Measurements from ENCODE around the gene PAM16.
A peak's percentile ranks its signal among the peaks of the same experiment; 100 is the strongest.

The PAM16 gene

DNA sequence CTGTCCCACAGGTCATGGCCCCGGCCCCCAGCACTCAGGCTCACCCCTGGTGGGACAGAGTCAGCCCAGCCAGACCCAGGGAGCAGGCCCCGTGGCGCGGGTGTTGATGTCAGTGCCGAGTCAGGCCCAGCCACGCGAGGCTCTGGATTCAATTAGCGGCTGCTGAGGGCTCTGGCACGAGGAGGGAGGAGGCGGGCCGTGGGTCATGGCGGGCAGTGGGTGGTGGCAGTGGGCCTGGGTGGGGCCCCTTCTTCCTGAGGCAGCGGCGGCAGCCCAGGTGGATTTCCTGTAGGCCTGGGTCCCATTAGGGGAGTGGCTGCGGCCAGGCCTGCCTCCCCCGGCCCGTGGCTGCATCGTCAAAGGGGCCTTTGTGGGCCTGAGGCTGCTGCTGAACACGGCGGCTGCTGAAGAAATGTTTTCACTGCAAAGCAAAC lies 33.4 kb upstream of the PAM16 start:
- H3K4me3 ChIP-seq (ENCODE audit: low read depth, low read length): no peak overlapping the region
- no peak for DNase-seq (ENCODE audit: low read depth)

DNA sequence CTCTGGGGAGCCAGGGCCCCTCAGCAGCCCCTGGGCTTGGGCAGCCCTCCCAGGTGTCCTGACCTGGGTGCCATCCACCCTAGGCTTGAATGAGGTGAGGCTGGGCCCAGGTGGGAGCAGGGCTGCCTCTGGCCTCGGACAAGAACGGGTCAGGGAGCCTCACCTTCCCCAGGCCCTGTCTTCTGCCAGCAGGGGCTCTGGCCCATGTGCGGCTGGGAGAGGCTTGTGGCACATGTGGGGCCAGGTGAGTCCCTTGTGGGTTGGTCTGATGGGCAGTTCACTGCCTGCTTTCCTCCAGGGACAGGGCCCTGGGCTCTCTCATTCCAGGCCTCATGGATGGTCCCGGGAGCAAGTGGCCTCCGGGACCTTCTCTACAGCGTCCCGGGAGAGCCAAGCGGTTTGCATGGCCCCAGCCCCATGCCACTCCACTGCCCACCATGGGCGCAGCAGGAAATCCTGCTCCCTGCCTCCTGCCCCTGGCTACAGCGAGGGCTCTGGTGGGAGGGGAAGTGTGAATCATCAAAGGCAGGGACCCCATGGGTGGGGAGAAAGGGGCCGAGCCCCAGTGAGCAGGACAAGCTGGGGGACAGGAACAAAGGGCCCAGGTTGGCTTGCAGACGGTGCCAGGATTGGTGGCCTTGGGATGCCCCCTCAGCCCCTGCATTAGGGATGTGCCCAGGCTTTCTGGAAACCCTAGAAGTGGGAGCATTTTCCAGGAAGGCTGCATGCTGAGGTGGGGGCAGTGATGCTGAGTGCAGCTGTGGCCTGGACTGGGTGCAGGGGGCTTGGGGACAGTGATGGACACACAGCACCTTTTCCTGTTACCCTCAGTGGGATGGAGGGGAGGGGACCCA lies 32.7 kb upstream of the PAM16 start:
- DNase-seq (ENCODE audit: low read depth): no peak
- H3K4me3 ChIP-seq (ENCODE audit: low read depth, low read length): no peak overlapping the region

DNA sequence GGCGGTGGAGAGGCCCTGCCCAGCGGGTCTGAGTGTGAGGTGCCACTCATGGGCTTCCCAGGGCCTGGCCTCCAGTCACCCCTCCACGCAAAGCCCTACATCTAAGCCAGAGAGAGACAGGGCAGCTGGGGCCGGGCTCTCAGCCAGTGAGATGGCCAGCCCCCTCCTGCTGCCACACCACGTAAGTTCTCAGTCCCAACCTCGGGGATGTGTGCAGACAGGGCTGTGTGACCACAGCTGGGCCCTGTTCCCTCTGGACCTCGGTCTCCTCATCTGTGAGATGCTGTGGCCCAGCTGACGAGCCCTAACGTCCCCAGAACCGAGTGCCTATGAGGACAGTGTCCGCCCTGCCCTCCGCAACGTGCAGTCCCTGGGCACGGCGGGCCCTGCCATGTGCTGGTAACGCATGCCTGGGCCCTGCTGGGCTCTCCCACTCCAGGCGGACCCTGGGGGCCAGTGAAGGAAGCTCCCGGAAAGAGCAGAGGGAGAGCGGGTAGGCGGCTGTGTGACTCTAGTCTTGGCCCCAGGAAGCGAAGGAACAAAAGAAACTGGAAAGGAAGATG lies 31.8 kb upstream of the PAM16 start:
- H3K4me3 ChIP-seq (ENCODE audit: low read depth, low read length): no peak overlapping the region
- no peak for DNase-seq (ENCODE audit: low read depth)

DNA sequence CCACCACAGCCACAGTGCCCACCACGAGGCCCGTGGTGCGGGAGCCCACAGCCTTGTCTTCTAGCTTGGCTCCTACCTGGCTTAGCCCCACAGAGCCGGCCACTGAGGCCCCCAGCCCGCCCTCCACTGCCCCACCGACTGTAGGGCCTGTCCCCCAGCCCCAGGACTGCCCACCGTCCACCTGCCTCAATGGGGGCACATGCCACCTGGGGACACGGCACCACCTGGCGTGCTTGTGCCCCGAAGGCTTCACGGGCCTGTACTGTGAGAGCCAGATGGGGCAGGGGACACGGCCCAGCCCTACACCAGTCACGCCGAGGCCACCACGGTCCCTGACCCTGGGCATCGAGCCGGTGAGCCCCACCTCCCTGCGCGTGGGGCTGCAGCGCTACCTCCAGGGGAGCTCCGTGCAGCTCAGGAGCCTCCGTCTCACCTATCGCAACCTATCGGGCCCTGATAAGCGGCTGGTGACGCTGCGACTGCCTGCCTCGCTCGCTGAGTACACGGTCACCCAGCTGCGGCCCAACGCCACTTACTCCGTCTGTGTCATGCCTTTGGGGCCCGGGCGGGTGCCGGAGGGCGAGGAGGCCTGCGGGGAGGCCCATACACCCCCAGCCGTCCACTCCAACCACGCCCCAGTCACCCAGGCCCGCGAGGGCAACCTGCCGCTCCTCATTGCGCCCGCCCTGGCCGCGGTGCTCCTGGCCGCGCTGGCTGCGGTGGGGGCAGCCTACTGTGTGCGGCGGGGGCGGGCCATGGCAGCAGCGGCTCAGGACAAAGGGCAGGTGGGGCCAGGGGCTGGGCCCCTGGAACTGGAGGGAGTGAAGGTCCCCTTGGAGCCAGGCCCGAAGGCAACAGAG lies 31.0 kb upstream of the PAM16 start:
- H3K4me3 ChIP-seq (ENCODE audit: low read depth, low read length): no peak overlapping the region
- no peak for DNase-seq (ENCODE audit: low read depth)

DNA sequence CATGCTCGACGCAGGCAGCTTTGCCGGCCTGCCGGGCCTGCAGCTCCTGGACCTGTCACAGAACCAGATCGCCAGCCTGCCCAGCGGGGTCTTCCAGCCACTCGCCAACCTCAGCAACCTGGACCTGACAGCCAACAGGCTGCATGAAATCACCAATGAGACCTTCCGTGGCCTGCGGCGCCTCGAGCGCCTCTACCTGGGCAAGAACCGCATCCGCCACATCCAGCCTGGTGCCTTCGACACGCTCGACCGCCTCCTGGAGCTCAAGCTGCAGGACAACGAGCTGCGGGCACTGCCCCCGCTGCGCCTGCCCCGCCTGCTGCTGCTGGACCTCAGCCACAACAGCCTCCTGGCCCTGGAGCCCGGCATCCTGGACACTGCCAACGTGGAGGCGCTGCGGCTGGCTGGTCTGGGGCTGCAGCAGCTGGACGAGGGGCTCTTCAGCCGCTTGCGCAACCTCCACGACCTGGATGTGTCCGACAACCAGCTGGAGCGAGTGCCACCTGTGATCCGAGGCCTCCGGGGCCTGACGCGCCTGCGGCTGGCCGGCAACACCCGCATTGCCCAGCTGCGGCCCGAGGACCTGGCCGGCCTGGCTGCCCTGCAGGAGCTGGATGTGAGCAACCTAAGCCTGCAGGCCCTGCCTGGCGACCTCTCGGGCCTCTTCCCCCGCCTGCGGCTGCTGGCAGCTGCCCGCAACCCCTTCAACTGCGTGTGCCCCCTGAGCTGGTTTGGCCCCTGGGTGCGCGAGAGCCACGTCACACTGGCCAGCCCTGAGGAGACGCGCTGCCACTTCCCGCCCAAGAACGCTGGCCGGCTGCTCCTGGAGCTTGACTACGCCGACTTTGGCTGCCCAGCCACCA lies 30.2 kb upstream of the PAM16 start:
- no peak for DNase-seq (ENCODE audit: low read depth)
- H3K4me3 ChIP-seq (ENCODE audit: low read depth, low read length): no peak overlapping the region

DNA sequence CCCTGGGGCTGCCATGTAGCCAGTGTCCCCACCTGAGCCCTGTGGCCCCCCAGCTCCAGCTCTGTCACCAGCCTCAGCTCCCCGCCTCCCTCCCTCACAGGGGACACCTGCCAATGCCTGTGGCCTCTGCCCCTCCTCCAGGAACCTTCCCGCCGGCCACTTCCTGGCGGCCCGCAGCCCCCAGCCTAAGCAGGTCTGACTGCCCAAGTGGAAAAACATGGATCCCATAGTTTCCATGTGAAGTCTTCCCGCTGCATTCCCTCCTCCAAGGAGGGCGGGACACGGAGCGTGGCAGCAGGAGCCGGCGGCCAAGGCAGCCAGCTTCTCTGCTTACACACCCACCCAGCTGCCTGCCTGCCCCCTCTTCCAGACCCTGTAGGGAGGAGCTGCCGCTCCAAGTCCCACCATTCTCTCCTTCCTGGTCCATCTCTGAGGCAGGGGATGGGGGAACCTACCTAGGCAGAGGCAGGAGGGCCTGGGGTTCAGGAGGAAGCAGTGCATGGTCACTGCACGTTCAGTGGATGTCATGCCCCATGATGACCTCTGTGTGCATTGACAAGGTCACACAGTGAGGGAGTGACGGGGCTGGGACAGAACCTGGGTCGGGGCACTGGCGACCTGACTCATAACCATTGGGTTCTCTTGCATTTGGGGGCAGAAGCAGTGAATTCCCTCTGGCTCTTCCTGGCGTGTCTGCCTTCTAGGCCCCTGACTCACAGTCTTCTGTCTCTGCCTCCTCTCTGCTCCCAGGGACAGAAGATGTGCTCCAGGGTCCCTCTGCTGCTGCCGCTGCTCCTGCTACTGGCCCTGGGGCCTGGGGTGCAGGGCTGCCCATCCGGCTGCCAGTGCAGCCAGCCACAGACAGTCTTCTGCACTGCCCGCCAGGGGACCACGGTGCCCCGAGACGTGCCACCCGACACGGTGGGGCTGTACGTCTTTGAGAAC lies 29.3 kb upstream of the PAM16 start:
- no peak overlapping the region for H3K4me3 ChIP-seq (ENCODE audit: low read depth, low read length)
- DNase-seq (ENCODE audit: low read depth): no peak

DNA sequence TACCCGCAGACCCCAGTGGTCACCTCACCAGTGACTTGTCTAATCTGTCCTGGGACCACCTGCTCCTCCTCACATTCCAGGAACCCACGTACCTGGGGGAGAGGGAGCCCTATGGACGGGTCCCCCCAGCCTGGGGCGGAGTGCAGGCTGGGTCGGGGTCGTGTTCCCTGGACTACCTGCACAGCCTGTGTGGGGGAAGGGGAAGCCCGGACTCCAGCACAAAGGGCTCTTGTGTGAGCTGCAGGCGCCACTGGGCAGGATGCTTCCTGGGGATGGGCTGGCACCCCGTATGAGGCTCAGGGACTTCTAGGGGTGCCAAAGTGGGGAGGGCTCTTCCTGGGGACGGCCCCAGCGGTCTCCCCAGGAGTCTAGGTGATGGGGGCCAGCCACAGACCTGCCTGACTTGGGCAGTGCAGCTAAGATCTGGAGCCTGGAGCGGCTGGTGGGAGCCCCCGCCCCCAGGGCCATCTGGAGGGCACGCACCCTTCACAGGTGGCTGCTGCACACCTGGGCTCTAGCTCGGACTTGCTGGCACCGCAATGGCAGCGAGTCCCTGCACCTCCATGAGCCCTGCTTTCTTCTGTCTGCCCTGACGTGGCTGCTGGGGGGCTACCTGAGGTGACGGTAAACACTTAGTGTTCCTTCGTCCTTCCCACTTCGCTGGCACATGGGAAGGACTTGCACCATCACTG lies 28.0 kb upstream of the PAM16 start:
- DNase-seq (ENCODE audit: low read depth): no peak
- no peak overlapping the region for H3K4me3 ChIP-seq (ENCODE audit: low read depth, low read length)

DNA sequence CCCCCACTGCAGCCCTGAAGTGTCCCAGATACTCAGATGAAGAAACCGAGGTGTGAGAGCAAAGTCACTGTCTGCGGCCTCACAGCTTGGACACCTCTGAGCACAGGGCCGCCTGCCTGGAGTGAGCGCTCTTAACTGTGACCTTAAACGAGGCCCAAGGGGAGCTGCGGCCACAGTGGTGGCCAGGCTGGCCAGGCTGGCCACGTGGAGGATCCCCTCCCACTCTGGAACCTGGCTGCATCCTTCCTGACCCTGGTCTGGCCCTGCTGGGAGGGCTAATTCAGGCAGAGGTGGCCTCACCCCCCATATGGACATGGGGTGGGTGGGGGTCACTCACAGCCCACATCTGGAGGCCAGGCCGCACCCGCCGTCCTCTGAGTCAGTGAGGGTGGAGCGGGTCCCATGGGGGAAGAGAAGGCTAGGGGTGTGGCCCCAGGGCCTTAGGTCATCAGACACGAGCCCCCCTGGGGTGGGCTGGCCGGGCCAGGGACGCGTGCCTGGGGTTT lies 27.1 kb upstream of the PAM16 start:
- DNase-seq (ENCODE audit: low read depth): no peak
- H3K4me3 ChIP-seq (ENCODE audit: low read depth, low read length): no peak overlapping the region

DNA sequence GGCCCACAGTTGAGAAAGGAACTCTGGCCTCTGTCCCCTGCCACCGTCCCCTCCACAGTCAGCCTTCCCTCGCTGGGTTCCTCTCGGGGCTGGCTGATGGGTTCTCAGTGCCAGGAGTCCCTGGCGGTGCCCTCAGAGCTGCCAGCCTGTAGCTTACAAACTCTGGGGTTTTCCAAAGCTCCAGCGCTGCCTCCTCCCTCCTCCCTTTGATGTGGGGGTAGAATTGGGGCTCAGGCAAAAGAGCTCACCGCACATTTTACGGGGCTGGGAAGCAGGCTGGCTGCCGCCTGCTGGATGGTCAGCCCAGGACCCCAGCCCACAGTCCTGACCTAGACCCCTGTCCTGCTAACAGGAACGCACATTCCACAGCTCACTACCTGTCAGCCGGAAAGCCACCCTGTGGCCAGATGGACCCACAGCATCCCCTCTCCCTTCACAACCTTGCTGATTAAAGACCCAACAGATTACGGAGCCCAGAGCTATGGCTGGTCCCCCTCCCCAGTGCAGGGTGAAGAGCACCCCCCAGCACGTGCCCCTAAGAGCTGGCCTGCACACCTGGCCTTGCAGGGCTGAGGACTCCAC lies 26.5 kb upstream of the PAM16 start:
- no peak overlapping the region for H3K4me3 ChIP-seq (ENCODE audit: low read depth, low read length)
- no peak for DNase-seq (ENCODE audit: low read depth)

DNA sequence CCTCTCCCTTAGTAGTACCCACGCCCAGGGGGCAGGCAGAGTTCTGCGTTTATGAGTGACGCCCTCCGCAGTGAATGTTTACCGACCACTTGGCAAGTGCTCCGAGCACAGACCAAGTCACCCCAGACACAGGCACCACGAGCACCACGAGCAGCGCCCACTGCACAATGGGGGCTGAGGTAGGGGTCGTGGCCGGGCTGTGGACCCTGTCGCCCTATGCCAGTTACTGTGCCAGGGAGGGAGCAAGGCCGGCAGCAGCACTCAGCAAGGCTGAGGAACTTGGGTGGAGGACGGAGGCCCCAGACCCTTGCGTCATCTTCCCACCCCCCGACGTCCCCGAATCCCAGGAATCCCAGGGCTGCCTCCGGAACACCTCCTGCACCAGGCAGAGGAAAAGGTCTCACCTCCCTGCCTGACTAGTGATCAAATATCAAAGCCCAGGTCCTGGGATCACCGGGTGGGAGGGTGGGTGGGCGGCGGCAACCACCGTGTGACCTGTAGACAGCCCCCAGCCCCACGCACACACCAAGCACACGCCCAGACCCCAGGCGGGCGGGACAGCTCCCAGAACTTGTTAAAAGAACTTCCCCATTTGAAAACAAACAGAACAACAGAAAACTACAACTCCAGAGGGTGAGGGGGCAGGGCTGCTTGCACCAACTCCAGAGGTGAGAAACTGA lies 25.9 kb upstream of the PAM16 start:
- no peak for DNase-seq (ENCODE audit: low read depth)
- H3K4me3 ChIP-seq (ENCODE audit: low read depth, low read length): no peak overlapping the region

DNA sequence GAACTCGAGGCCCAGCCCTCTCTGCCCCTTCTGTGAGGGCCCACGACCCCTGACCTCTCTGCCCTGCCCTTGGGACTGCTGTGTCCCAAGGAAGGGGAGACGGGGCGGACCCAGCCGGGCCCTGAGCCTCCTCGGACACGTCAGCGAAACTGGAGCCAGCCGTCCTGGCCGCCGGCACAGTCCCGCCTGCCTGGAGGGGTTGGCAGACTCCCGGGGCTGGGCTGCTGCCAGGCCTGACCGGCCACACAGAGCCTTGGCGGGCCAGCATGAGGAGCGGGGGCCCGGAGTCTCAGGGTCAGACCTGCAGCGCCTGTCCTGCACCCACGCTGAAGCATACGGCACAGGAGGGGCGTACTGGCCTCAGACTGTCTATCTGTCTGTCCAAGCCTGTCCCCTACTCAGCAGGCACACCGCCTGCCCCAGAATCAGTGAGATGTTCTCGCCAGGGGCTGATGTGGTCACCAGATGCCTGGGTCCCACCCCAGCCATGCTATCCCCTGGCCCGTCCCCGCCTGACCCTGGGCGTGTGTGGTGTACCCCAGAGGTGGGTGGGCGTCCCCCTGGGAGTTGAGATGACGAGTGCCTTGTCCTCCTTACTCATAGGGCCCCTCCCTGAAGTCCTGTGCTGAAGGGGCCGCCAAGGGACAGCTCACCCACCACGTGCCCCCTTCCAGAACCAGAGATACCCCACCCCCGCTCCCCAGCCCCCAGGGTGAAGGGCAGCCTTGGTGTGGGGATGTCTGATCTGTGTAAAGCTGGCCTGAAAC lies 25.2 kb upstream of the PAM16 start:
- DNase-seq (ENCODE audit: low read depth): peak; percentile 61
- no peak overlapping the region for H3K4me3 ChIP-seq (ENCODE audit: low read depth, low read length)

DNA sequence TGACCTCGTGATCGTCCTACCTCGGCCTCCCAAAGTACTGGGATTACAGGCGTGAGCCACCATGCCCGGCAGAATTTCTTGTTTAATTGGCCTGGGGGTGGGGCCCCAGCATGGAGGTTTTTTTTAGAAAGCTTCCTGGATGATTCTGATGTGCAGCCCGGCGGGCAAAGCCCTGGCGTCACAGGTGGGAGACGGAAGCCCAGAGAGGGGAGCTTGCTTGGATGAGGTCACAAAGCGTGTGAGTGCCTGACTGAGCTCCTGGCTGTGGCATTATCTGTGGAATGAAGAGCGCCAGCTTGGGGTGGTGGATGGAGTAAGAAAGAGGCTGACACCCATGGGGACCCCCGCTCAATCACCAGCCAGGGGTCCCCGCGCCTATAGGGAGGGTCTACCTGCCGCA lies 24.6 kb upstream of the PAM16 start:
- H3K4me3 ChIP-seq (ENCODE audit: low read depth, low read length): no peak overlapping the region
- DNase-seq (ENCODE audit: low read depth): no peak

DNA sequence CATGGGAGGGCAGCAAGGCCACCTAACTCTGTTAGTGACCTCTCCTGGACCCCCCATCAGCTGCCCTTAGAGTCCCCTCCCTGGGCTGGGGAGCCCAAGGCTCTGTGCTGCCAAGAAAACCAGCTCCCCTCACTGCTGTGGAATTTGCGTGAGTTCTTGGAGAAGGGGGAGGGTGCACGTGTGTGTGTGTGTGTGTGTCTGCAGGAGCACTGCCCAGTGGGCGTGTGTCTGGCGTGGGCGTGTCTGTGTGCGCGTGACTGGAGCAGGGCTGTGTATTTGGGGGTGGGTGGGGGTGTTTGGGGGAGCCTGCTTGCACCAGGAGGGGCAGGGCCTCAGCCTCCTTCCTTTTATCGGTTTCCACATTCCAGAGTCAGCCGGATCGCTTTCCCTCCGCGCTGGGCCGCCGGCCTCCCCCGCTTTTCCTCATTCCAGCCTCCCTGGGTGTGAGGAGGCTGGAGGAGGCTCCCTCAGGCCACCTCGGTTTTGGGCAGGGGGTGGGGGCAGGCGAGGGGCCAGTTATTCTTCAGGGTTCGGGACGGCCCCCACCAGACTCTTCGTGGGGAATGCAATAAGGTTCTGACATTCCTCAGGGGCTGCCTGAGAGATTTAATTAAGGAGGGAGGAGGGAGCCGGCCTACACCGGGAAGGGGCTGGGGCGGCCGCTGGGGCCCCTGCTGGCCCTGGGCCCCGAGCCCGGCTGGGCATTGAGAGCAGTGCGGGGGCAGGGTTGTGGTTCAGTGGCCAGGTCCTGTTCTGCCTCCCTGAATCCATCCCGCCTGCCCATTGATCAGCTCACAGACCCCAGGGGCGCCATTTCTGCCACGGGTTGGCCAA lies 23.0 kb upstream of the PAM16 start:
- peak; percentile 93 for DNase-seq (ENCODE audit: low read depth)
- peak overlapping the region; percentile 79 for H3K4me3 ChIP-seq (ENCODE audit: low read depth, low read length)

DNA sequence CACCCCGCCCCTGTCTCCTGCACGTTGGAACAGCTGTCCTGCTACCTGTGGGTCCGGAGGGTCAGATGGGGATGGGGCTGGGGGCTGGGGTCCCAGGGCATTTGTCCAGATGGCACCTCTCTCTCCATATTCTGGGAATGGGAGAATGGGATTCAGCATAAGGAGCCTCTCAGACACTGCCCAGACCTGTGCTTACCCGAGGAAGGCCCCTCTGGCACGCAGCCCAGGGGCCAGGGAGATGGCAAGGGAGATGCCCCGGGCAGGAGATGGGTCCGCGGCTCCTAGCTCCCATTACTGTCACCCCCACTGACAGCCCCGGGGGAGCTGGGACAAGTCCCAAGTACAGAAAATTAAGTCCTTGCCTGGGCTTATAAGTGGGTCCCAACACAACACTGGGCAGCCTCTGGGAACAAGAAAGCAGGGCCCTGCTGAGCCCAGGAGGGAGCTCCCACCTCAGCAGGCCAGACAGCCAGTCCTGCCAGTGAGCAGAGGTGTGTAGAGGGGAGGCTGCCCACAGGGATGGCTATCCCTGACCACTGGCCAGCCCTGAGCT lies 22.3 kb upstream of the PAM16 start:
- no peak for DNase-seq (ENCODE audit: low read depth)
- H3K4me3 ChIP-seq (ENCODE audit: low read depth, low read length): peak overlapping the region; percentile 79

Measured in skeletal muscle cell (primary cell).